Retinal pigment epithelial cell (primary cell): ENCODE results near the gene SLC25A20.

Experiments used
- DNase-seq: peaks from one replicate; pipeline ENCODE4 v3.0.0-alpha.2; 2010; ENCODE audit warnings: low read depth
- H3K4me3 ChIP-seq: 2 replicates; pipeline ENCODE4 v1.5.1; 2011; ENCODE audit warnings: mild to moderate bottlenecking, low read length, control low read depth, moderate library complexity
- CTCF ChIP-seq: conservative IDR thresholded peaks from 2 replicates; pipeline ENCODE4 v1.5.1; 2011; ENCODE audit warnings: low read depth, low read length, control low read depth, inconsistent platforms

Gene SLC25A20

GRCh38 chr3:48898383-48899234 is at the start of gene SLC25A20:
TSS of gene SLC25A20 (minus strand) at chr3:48898882. CDS start at chr3:48898794, 88 bp downstream.
- H3K4me3 ChIP-seq = peak within 1 kb of the TSS; percentile 82
- peak; percentile 39 for DNase-seq
- TF ChIP-seq CTCF = no peak

- TF ChIP-seq CTCF = no peak
- DNase-seq = no peak
- no peak overlapping the region for H3K4me3 ChIP-seq
These were observed 47.3 kb upstream of the SLC25A20 start for GRCh38 chr3:48945891-48946549.

GRCh38 chr3:48945432-48945831 is 46.8 kb upstream of the SLC25A20 start:
- no peak for DNase-seq
- H3K4me3 ChIP-seq = no peak overlapping the region
- no peak for TF ChIP-seq CTCF

- DNase-seq = no peak
- no peak overlapping the region for H3K4me3 ChIP-seq
- TF ChIP-seq CTCF = no peak
These were observed 40.0 kb upstream of the SLC25A20 start for GRCh38 chr3:48938689-48939088.

GRCh38 chr3:48938156-48938555 is 39.5 kb upstream of the SLC25A20 start:
- no peak for TF ChIP-seq CTCF
- no peak for DNase-seq

GRCh38 chr3:48935530-48935929 is 36.8 kb upstream of the SLC25A20 start:
- DNase-seq = no peak
- TF ChIP-seq CTCF = no peak
- no peak overlapping the region for H3K4me3 ChIP-seq

More at GRCh38 chr3:48938156-48938555, 39.5 kb upstream of the SLC25A20 start:
- H3K4me3 ChIP-seq = no peak overlapping the region
